Sciatic nerve (tissue), 2 donors: Measurements from ENCODE around the gene ST6GALNAC5. TPM values are rescaled to one million over a fixed set of nuclear protein-coding genes. Genes with fewer than 3 reads are reported as not detected.

Experiments
- ATAC-seq: fragments of 200-7000 bp; cut with Tn5 transposase; one replicate; pipeline ENCODE4 v1.9.1; 2020; ENCODE audit warnings: mild to moderate bottlenecking, moderate library complexity
- DNase-seq: peaks from one replicate; pipeline ENCODE4 v3.0.0-alpha.2; 2020; ENCODE audit warnings: low spot score
- intact Hi-C: fragments of 100-400 bp; cut with DNase I; formaldehyde crosslinking; loops from one replicate; pipeline ENCODE4 v1.14.2; 2022
- microRNA-seq: library from miRNA; unstranded; fragments of <30 nt; microRNA quantifications from one replicate; pipeline ENCODE4 v1.2.0, GENCODE V29; 2020
- total RNA-seq: library from RNA; stranded (reverse); fragmentation: NEBNext Ultra II Directional; extraction: Animal tissue kit (Norgen Biotek cat#: 25700); gene quantifications from one replicate; pipeline ENCODE4 v1.2.1, GENCODE V29; 2021
- donor health status: DM: no; HTN: no; CAD: no.
- donor health status: DM: no; HTN: no; CAD: no.

Gene ST6GALNAC5
- total RNA-seq, 1 donor from 2014 or later: 20.0 TPM

GRCh38 chr1:77065693-77066342 is 198.5 kb downstream of the ST6GALNAC5 start:
- intact Hi-C loops: no loop called here
- no peak for DNase-seq
- ATAC-seq: no peak

GRCh38 chr1:77068013-77068412 is 200.7 kb downstream of the ST6GALNAC5 start:
- DNase-seq (no peak), ATAC-seq (no peak)
- intact Hi-C loops: no loop called here

- DNase-seq (no peak), ATAC-seq (no peak)
- intact Hi-C loops: no loop called here
Observed at GRCh38 chr1:77076759-77077158, 209.5 kb downstream of the ST6GALNAC5 start.

GRCh38 chr1:77081834-77082233 is 214.6 kb downstream of the ST6GALNAC5 start:
- DNase-seq (no peak), ATAC-seq (no peak)
- intact Hi-C loops: no loop called here

- intact Hi-C loops: no loop called here
- DNase-seq (no peak), ATAC-seq (no peak)
Observed at GRCh38 chr1:77084457-77084856, 217.2 kb downstream of the ST6GALNAC5 start.

GRCh38 chr1:77085109-77085508 is 217.8 kb downstream of the ST6GALNAC5 start:
- no peak for DNase-seq
- ATAC-seq: no peak
- intact Hi-C loops: no loop called here

GRCh38 chr1:77089756-77090155 is 222.5 kb downstream of the ST6GALNAC5 start:
- ATAC-seq (no peak), DNase-seq (no peak)
- intact Hi-C loops: no loop called here

GRCh38 chr1:77095236-77095635 is 228.0 kb downstream of the ST6GALNAC5 start:
- intact Hi-C loops: no loop called here
- ATAC-seq (no peak), DNase-seq (no peak)

GRCh38 chr1:77096496-77097255 is 229.4 kb downstream of the ST6GALNAC5 start:
- intact Hi-C loops: no loop called here
- DNase-seq (no peak), ATAC-seq (no peak)

GRCh38 chr1:77100875-77101274 is 233.6 kb downstream of the ST6GALNAC5 start:
- ATAC-seq: no peak
- DNase-seq: no peak
- intact Hi-C loops: no loop called here

GRCh38 chr1:77103486-77103885 is 236.2 kb downstream of the ST6GALNAC5 start:
- intact Hi-C loops: no loop called here
- ATAC-seq (no peak), DNase-seq (no peak)

GRCh38 chr1:77104672-77105071 is 237.4 kb downstream of the ST6GALNAC5 start:
- intact Hi-C loops: no loop called here
- DNase-seq (no peak), ATAC-seq (no peak)

Small RNAs within 50 kb of the gene (microRNA-seq; reads per million reads assigned to microRNA genes)
- not detected for gene MIR7156
